WI38 (cell line): ENCODE results near the gene SMC6.
A peak's percentile ranks its signal among the peaks of the same experiment; 100 is the strongest.

Experiments used
- H3K4me3 ChIP-seq: 2 replicates; pipeline ENCODE4 v1.5.1; 2011; ENCODE audit warnings: low read depth, mild to moderate bottlenecking, control low read depth, low read length
- CTCF ChIP-seq: IDR thresholded peaks from 2 replicates; pipeline ENCODE4 v1.5.1; 2012; ENCODE audit warnings: low read depth, mild to moderate bottlenecking, control low read depth, low read length

The SMC6 gene

GRCh38 chr2:17657759-17658158, 95.9 kb downstream of the SMC6 start:
- TF ChIP-seq CTCF = no peak
- no peak overlapping the region for H3K4me3 ChIP-seq

DNA sequence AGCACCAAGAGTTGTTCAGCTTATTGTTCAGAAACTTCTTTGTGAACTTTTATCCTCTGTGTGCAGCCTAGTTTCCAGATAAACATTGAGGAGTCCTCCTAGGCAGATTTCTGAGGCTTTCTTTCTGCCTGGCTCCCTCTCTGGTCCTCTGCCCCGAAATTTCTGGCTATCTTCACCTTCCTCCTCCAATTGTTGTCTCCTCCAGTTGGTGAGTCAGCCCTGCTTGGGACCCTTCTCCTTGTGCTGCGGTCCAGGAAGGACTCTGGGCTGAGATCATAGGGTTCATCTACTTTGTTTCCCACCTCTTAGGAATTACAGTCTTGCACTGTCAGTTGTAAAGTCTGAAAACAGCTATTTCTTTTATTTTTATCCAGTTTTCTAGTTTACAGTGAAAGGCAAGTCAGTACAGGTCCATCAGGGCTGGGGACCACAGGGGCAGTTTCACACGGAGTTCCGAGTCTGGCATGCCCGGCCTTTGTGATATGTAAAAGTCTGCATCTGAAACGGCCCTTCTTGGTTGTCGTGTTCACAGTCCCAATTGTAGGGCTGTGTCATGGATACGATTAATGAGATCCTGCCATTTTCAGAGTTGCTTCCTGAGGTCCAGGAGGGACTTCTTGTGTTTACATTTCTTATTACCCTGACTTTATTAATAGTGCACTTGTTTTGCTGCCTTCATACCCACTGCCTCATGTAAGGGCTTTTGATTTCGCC, 100.8 kb downstream of the SMC6 start:
- no peak overlapping the region for H3K4me3 ChIP-seq
- no peak for TF ChIP-seq CTCF

DNA sequence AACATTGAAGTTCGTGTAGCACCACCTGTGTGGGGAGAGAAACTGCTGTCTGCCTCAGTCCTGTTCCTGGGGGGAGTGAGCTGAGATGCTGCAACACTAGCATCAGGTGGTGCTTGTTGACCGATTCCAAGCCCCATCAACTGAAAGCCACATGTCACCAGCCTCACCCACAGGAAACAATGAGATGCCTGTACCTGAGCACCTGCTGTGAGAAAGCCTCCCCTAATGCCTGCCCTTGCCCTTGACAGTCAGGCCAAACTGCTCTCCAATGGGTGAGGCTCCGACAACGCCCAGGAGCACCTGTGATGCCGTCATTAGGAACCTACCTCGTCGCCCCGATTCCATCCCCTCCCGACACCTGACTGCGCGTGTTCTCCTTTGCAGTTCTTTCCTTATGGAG, 104.6 kb downstream of the SMC6 start:
- no peak for TF ChIP-seq CTCF
- H3K4me3 ChIP-seq = no peak overlapping the region

DNA sequence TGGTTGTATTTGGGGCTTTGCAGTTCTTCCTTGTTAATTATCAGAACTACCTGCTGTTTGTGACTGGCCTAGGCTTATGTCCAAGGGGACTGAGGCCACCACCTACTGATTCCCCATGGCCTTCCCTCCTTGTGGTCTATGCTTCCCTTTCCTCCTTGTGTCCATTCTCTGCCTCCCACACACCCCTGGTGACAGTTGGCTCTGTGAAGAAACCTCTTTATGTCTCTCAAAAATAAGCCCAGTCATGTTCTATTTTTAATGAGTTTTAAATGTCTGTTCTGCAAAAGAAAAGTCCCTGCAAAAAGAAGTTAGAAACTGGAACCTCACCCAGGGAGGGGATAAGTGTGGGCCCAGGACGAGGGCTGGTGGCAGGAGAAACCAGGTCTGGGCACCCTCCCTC, 105.0 kb downstream of the SMC6 start:
- H3K4me3 ChIP-seq = no peak overlapping the region
- TF ChIP-seq CTCF = no peak

DNA sequence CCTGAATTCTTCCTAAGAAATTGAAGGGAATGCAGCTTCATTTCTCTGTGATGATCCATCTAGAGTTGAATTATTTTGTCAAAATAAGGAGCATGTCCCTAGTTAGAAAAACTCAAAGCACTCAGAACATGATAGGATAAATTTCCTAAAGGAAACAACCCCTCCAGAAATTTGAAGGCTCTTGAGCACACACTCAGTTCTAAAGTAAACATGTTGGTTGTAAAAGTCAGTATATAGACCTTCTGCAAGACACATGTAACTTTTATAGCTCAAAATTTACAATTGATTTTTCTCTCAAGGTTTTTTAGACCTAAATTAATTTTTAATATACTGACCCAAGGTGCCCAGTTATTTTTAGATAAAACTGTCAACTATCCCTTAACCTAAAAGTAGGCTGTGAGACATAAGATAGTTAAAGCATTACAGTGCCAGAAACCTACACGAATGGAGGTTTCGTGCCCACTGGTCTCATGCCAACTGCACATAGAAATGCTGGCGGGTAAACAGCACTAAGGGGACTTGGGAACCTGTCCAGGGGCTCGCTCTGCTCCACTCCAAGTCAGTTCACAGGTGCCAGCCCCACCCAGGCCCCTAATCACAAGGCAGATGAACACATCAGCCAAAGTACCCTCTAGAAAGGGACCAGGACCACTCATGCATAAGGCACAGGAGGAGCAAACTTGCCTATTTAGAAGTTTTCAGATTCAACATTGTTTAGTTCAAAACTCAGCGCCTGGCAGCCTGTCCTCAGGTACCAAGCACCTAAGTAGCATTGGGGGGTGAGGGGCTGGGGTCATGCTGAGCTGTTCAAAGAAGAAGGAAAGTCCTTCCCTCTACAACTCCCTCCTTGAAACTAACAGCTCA, 106.5 kb downstream of the SMC6 start:
- TF ChIP-seq CTCF = no peak
- H3K4me3 ChIP-seq = no peak overlapping the region

GRCh38 chr2:17646081-17646554, 107.5 kb downstream of the SMC6 start:
- H3K4me3 ChIP-seq = no peak overlapping the region
- TF ChIP-seq CTCF = peak; percentile 67

- TF ChIP-seq CTCF = no peak
- H3K4me3 ChIP-seq = no peak overlapping the region
Measured at GRCh38 chr2:17644997-17645720, 108.5 kb downstream of the SMC6 start.
